GM10266 (cell line): ENCODE data around the gene ZCCHC24.

ENCODE experiments used
- DNase-seq: peaks from one replicate; pipeline ENCODE4 v3.0.0; 2012; ENCODE audit errors: extremely low spot score
- CTCF ChIP-seq: IDR thresholded peaks from 2 replicates; pipeline ENCODE4 v1.5.1; 2012; ENCODE audit warnings: mild to moderate bottlenecking, low read depth; ENCODE audit not compliant: control insufficient read depth, insufficient read depth; ENCODE audit errors: missing control alignments

ZCCHC24 gene

GRCh38 chr10:79482304-79482703 lies 36.9 kb upstream of the ZCCHC24 start:
- TF ChIP-seq CTCF = no peak
- DNase-seq = no peak

- no peak for DNase-seq
- no peak for TF ChIP-seq CTCF
These were observed 34.0 kb upstream of the ZCCHC24 start for GRCh38 chr10:79479283-79479909.

GRCh38 chr10:79477456-79477855 lies 32.0 kb upstream of the ZCCHC24 start:
- no peak for DNase-seq
- no peak for TF ChIP-seq CTCF

- no peak for DNase-seq
- no peak for TF ChIP-seq CTCF
These were observed 31.2 kb upstream of the ZCCHC24 start for GRCh38 chr10:79476645-79477044.

GRCh38 chr10:79475877-79476276 lies 30.5 kb upstream of the ZCCHC24 start:
- TF ChIP-seq CTCF = no peak
- DNase-seq = no peak

GRCh38 chr10:79475119-79475653 lies 29.8 kb upstream of the ZCCHC24 start:
- DNase-seq = no peak

More at GRCh38 chr10:79475119-79475653, 29.8 kb upstream of the ZCCHC24 start:
- no peak for TF ChIP-seq CTCF
